ENCODE measurements around the gene INPP5A. TPM values are rescaled to one million over a fixed set of nuclear protein-coding genes. Genes with fewer than 3 reads are reported as not detected.

The INPP5A gene
- total RNA-seq, 1 donor from 2014 or later = 14.2 TPM

DNA sequence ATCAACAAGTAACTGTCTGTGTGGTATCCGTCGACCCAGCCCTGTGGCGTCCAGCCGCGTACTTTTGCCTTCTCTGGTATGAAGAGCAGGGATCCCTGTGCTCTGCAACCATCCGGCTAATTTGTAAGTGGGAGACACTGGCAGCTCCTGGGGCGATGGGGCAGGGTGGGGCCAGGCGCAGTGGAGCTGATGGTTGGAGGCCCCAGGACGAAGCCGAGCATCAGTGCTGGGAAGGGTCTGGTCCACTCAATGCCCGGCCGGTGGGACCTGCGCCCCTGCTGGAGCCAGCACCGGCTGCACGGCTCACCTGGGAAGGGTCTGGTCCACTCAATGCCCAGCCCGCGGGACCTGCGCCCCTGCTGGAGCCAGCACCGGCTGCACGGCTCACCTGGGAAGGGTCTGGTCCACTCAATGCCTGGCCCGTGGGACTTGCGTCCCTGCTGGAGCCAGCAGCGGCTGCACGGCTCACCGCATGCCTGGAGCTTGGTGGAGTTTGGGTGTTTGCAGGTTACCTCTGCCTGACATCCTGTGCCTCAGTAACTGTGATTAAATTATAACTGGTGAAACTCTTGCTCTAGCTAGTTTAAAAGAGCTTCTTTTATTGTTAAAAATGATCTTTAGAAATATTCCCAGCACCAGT, 152.3 kb downstream of the INPP5A start:
- Histone ChIP-seq H3K4me2 (no peak overlapping the region), H3K79me2 (ENCODE audit: low read depth) (no peaks in the 10 kb centered on the region), H4K20me1 (ENCODE audit: low read depth) (peaks cover 5% of the 10 kb centered on the region), H3K9ac (no peak overlapping the region), H3K4me1 (no peaks in the 10 kb centered on the region), H2AFZ (replicated peaks) (no peak overlapping the region), H3K36me3 (no peaks in the 10 kb centered on the region), H3K27me3 (no peaks in the 10 kb centered on the region), H3K4me3 (no peak overlapping the region), H3K27ac (no peak overlapping the region), H3F3A (ENCODE audit: low read depth) (no peaks in the 10 kb centered on the region), H3K9me3 (ENCODE audit: low read depth) (no peaks in the 10 kb centered on the region)
- TF ChIP-seq, protein P1, sequence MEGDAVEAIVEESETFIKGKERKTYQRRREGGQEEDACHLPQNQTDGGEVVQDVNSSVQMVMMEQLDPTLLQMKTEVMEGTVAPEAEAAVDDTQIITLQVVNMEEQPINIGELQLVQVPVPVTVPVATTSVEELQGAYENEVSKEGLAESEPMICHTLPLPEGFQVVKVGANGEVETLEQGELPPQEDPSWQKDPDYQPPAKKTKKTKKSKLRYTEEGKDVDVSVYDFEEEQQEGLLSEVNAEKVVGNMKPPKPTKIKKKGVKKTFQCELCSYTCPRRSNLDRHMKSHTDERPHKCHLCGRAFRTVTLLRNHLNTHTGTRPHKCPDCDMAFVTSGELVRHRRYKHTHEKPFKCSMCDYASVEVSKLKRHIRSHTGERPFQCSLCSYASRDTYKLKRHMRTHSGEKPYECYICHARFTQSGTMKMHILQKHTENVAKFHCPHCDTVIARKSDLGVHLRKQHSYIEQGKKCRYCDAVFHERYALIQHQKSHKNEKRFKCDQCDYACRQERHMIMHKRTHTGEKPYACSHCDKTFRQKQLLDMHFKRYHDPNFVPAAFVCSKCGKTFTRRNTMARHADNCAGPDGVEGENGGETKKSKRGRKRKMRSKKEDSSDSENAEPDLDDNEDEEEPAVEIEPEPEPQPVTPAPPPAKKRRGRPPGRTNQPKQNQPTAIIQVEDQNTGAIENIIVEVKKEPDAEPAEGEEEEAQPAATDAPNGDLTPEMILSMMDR (IDR thresholded peaks at IDR 0.05) = no peak
- TF ChIP-seq EZH2 (IDR thresholded peaks at IDR 0.05) (no peak), EZH2phosphoT487 (IDR thresholded peaks at IDR 0.05) (no peak)
- Mint-ChIP-seq H3K27ac (no peak overlapping the region), H3K4me3 (no peak overlapping the region), H3K27me3 (ENCODE audit: insufficient read depth, low read depth) (no peaks in the 10 kb centered on the region), H3K36me3 (peaks cover 8% of the 10 kb centered on the region), H3K9me3 (peaks cover 16% of the 10 kb centered on the region), H3K4me1 (peaks cover 14% of the 10 kb centered on the region)
- DNase-seq (ENCODE audit: low spot score) = no peak

DNA sequence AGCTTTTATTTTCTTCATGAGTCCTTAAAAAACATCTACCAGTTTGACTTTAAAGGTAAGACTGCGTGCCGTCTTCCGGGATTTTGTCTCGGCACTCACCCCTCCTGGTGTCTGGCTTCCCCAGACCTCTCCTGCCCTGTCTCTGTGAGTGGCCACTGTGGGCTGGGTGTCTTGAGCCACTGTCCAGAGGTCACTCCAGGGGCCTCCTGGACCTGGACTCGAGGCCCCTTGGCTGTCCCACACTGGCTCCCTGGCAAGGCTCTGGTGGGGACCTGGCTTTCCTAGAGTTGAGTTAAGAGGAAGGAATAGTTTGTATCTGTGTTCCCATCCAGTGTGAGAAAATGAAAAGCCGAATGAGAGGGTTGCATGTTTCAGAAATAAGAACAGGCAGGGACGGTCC, 152.8 kb downstream of the INPP5A start:
- Mint-ChIP-seq H3K4me1 (peaks cover 10% of the 10 kb centered on the region), H3K4me3 (no peak overlapping the region), H3K27ac (no peak overlapping the region), H3K9me3 (peaks cover 16% of the 10 kb centered on the region), H3K36me3 (peaks cover 8% of the 10 kb centered on the region), H3K27me3 (ENCODE audit: insufficient read depth, low read depth) (no peaks in the 10 kb centered on the region)
- H3K79me2 ChIP-seq (ENCODE audit: low read depth) = no peaks in the 10 kb centered on the region
- H3K36me3 ChIP-seq = no peaks in the 10 kb centered on the region
- H4K20me1 ChIP-seq (ENCODE audit: low read depth) = peaks cover 5% of the 10 kb centered on the region
- no peaks in the 10 kb centered on the region for H3K4me1 ChIP-seq
- H3K9ac ChIP-seq = no peak overlapping the region
- H3K9me3 ChIP-seq (ENCODE audit: low read depth) = no peaks in the 10 kb centered on the region
- no peak overlapping the region for H3K4me2 ChIP-seq
- DNase-seq (ENCODE audit: low spot score) = no peak
- H3K27me3 ChIP-seq = no peaks in the 10 kb centered on the region
- no peak overlapping the region for H2AFZ ChIP-seq (replicated peaks)
- TF ChIP-seq EZH2 (IDR thresholded peaks at IDR 0.05) = no peak
- TF ChIP-seq EZH2phosphoT487 (IDR thresholded peaks at IDR 0.05) = no peak
- H3K4me3 ChIP-seq = no peak overlapping the region
- H3K27ac ChIP-seq = no peak overlapping the region
- H3F3A ChIP-seq (ENCODE audit: low read depth) = no peaks in the 10 kb centered on the region

- Mint-ChIP-seq H3K36me3 (peaks cover 8% of the 10 kb centered on the region), H3K27ac (no peak overlapping the region), H3K4me1 (peaks cover 6% of the 10 kb centered on the region), H3K9me3 (peaks cover 16% of the 10 kb centered on the region), H3K27me3 (ENCODE audit: insufficient read depth, low read depth) (no peaks in the 10 kb centered on the region), H3K4me3 (no peak overlapping the region)
- peaks cover 3% of the 10 kb centered on the region for H4K20me1 ChIP-seq (ENCODE audit: low read depth)
- H3K36me3 ChIP-seq = no peaks in the 10 kb centered on the region
- H3K4me1 ChIP-seq = no peaks in the 10 kb centered on the region
- no peak overlapping the region for H2AFZ ChIP-seq (replicated peaks)
- H3K4me3 ChIP-seq = no peak overlapping the region
- no peaks in the 10 kb centered on the region for H3K9me3 ChIP-seq (ENCODE audit: low read depth)
- no peaks in the 10 kb centered on the region for H3F3A ChIP-seq (ENCODE audit: low read depth)
- H3K27ac ChIP-seq = no peak overlapping the region
- no peaks in the 10 kb centered on the region for H3K27me3 ChIP-seq
- no peak overlapping the region for H3K9ac ChIP-seq
- no peak for DNase-seq (ENCODE audit: low spot score)
- TF ChIP-seq EZH2phosphoT487 (IDR thresholded peaks at IDR 0.05) = no peak
- no peak for TF ChIP-seq EZH2 (IDR thresholded peaks at IDR 0.05)
- TF ChIP-seq, protein P1 (IDR thresholded peaks at IDR 0.05) = no peak
- no peak overlapping the region for H3K4me2 ChIP-seq
- H3K79me2 ChIP-seq (ENCODE audit: low read depth) = no peaks in the 10 kb centered on the region
Measured at GRCh38 chr10:132690821-132691610, 153.4 kb downstream of the INPP5A start.

DNA sequence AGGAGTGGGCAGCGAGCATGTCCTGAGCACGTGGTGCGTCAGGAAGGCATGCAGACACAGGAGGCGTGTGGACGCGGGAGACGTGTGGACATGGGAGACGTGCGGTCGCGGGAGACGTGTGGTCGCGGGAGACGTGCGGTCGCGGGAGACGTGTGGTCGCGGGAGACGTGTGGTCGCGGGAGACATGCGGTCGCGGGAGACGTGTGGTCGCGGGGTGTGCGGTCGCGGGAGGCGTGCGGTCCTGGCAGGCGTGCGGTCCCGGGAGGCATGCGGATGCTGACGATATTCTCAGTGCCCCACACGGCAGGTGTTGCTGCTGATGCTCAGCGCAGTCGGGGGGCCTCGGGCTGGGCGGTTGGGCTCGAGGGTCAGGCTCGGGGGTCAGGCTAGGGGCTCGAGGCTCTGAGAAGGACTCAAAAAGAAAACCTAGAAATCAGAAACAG, 154.1 kb downstream of the INPP5A start:
- no peak overlapping the region for H2AFZ ChIP-seq (replicated peaks)
- H3K4me1 ChIP-seq = no peaks in the 10 kb centered on the region
- H3K36me3 ChIP-seq = no peaks in the 10 kb centered on the region
- H3K9me3 ChIP-seq (ENCODE audit: low read depth) = no peaks in the 10 kb centered on the region
- H3K27ac Mint-ChIP-seq = no peak overlapping the region
- H3K9me3 Mint-ChIP-seq = peaks cover 16% of the 10 kb centered on the region
- H4K20me1 ChIP-seq (ENCODE audit: low read depth) = no peaks in the 10 kb centered on the region
- H3K36me3 Mint-ChIP-seq = peaks cover 8% of the 10 kb centered on the region
- no peaks in the 10 kb centered on the region for H3K27me3 Mint-ChIP-seq (ENCODE audit: insufficient read depth, low read depth)
- H3K4me1 Mint-ChIP-seq = peaks cover 6% of the 10 kb centered on the region
- no peak overlapping the region for H3K9ac ChIP-seq
- H3K79me2 ChIP-seq (ENCODE audit: low read depth) = no peaks in the 10 kb centered on the region
- TF ChIP-seq EZH2phosphoT487 (IDR thresholded peaks at IDR 0.05) (no peak), EZH2 (IDR thresholded peaks at IDR 0.05) (no peak)
- TF ChIP-seq, protein P1 (IDR thresholded peaks at IDR 0.05) = no peak
- no peak overlapping the region for H3K4me3 Mint-ChIP-seq
- DNase-seq (ENCODE audit: low spot score) = no peak
- H3K27me3 ChIP-seq = no peaks in the 10 kb centered on the region
- H3F3A ChIP-seq (ENCODE audit: low read depth) = no peaks in the 10 kb centered on the region
- no peak overlapping the region for H3K4me3 ChIP-seq
- H3K4me2 ChIP-seq = no peak overlapping the region
- no peak overlapping the region for H3K27ac ChIP-seq
